RKO (cell line): Measurements from ENCODE around the gene ARSD.
"Not testable (repeated sequence)": the region's sequence is repeated elsewhere in the genome, so short reads cannot be mapped to it uniquely, and the experiment has no call there.

Experiments used
- DNase-seq: peaks from one replicate; pipeline ENCODE4 v3.0.0-alpha.2; 2016; ENCODE audit warnings: low spot score

ARSD gene

GRCh38 chrX:2892816-2893215, 36.3 kb downstream of the ARSD start:
- no peak for DNase-seq

- DNase-seq = not testable (repeated sequence)
Observed at GRCh38 chrX:2890536-2891460, 38.3 kb downstream of the ARSD start.

GRCh38 chrX:2889706-2890490, 39.2 kb downstream of the ARSD start:
- not testable (repeated sequence) for DNase-seq

- no peak for DNase-seq
Observed at GRCh38 chrX:2889045-2889605, 40.0 kb downstream of the ARSD start.

GRCh38 chrX:2888309-2888708, 40.8 kb downstream of the ARSD start:
- no peak for DNase-seq

GRCh38 chrX:2883770-2884169, 45.4 kb downstream of the ARSD start:
- no peak for DNase-seq

- DNase-seq = no peak
Observed at GRCh38 chrX:2879670-2880069, 49.5 kb downstream of the ARSD start.

GRCh38 chrX:2878563-2878962, 50.6 kb downstream of the ARSD start:
- DNase-seq = no peak

- DNase-seq = peak; percentile 60
Observed at GRCh38 chrX:2875798-2876399, 53.2 kb downstream of the ARSD start.

GRCh38 chrX:2875136-2875481, 54.0 kb downstream of the ARSD start:
- no peak for DNase-seq

GRCh38 chrX:2874222-2875135, 54.7 kb downstream of the ARSD start:
- no peak for DNase-seq

GRCh38 chrX:2872671-2873277, 56.4 kb downstream of the ARSD start:
- DNase-seq = no peak

- no peak for DNase-seq
Observed at GRCh38 chrX:2871831-2872230, 57.3 kb downstream of the ARSD start.

GRCh38 chrX:2870650-2871049, 58.5 kb downstream of the ARSD start:
- no peak for DNase-seq

GRCh38 chrX:2867206-2867605, 61.9 kb downstream of the ARSD start:
- DNase-seq = no peak

GRCh38 chrX:2863646-2864045, 65.5 kb downstream of the ARSD start:
- no peak for DNase-seq

- DNase-seq = no peak
Observed at GRCh38 chrX:2862404-2862803, 66.7 kb downstream of the ARSD start.

GRCh38 chrX:2859197-2859797, 69.8 kb downstream of the ARSD start:
- DNase-seq = no peak

- no peak for DNase-seq
Observed at GRCh38 chrX:2857566-2857965, 71.6 kb downstream of the ARSD start.

- no peak for DNase-seq
Observed at GRCh38 chrX:2855761-2856160, 73.4 kb downstream of the ARSD start.

GRCh38 chrX:2854918-2855317, 74.2 kb downstream of the ARSD start:
- no peak for DNase-seq
